Activated CD4-positive, alpha-beta memory T cell treated with anti-CD3 and anti-CD28 coated beads for 36 hours (primary cell): Measurements from ENCODE around the gene GNAT3. TPM values are rescaled to one million over a fixed set of nuclear protein-coding genes. Genes with fewer than 3 reads are reported as not detected.

Experiments
- CTCF ChIA-PET: fragments of 350-600 bp; sonication (Branson Sonifier 250); formaldehyde crosslinking; loops from one replicate; lab custom pipeline; 2021; ENCODE audit warnings: antibody characterized with exemption, inconsistent platforms; lab: Charles Lee
- POLR2A ChIA-PET: fragments of 350-600 bp; sonication (Branson Sonifier 250); formaldehyde crosslinking; loops from one replicate; lab custom pipeline; 2021; ENCODE audit warnings: antibody characterized with exemption; lab: Charles Lee
- DNase-seq: peaks from one replicate; pipeline ENCODE4 v3.0.0-alpha.2; 2020
- H3K27ac Mint-ChIP-seq: one replicate; pipeline ENCODE4 v1.8.0; 2021; ENCODE audit warnings: mixed read lengths
- H3K27me3 Mint-ChIP-seq: one replicate; pipeline ENCODE4 v1.8.0; 2021; ENCODE audit warnings: mixed read lengths
- H3K36me3 Mint-ChIP-seq: one replicate; pipeline ENCODE4 v1.8.0; 2021; ENCODE audit warnings: mixed read lengths
- H3K4me1 Mint-ChIP-seq: one replicate; pipeline ENCODE4 v1.8.0; 2021; ENCODE audit warnings: low read depth, mixed read lengths
- H3K4me3 Mint-ChIP-seq: one replicate; pipeline ENCODE4 v1.8.0; 2021; ENCODE audit warnings: mild to moderate bottlenecking, mixed read lengths
- H3K9me3 Mint-ChIP-seq: one replicate; pipeline ENCODE4 v1.8.0; 2021; ENCODE audit warnings: mixed read lengths
- intact Hi-C: fragments of 100-400 bp; cut with micrococcal nuclease; formaldehyde crosslinking; loops from one replicate; pipeline ENCODE4 v1.15.1; 2023
- total RNA-seq, 2 experiments: library from RNA; stranded (reverse); gene quantifications; one replicate each; pipeline ENCODE4 v1.2.3, GENCODE V29; 2021

Gene GNAT3
- total RNA-seq, 2 experiments from 2014 or later, result not detected

- ChIA-PET CTCF (no interaction called here), POLR2A (interaction anchor here (0.7 kb wide), 1 partner anchor 1894 kb away, joined by 4 read pairs; no protein-coding TSS in a partner anchor)
- no peaks in the 10 kb centered on the region for H3K27me3 Mint-ChIP-seq
- peaks cover 5% of the 10 kb centered on the region for H3K9me3 Mint-ChIP-seq
- H3K36me3 Mint-ChIP-seq, result no peaks in the 10 kb centered on the region
- no peak overlapping the region for H3K27ac Mint-ChIP-seq
- H3K4me3 Mint-ChIP-seq, result no peak overlapping the region
- no peak for DNase-seq
- H3K4me1 Mint-ChIP-seq, result no peaks in the 10 kb centered on the region
- intact Hi-C loops, result no loop called here
These were observed 36.5 kb downstream of the GNAT3 start for GRCh38 chr7:80475383-80475782.

- intact Hi-C loops, result no loop called here
- POLR2A ChIA-PET, result no interaction called here
These were observed 38.1 kb downstream of the GNAT3 start for GRCh38 chr7:80473751-80474150.

GRCh38 chr7:80472491-80473200 is 39.2 kb downstream of the GNAT3 start:
- intact Hi-C loops, result no loop called here
- H3K36me3 Mint-ChIP-seq, result no peaks in the 10 kb centered on the region
- POLR2A ChIA-PET, result no interaction called here
- H3K4me3 Mint-ChIP-seq, result no peak overlapping the region
- no peaks in the 10 kb centered on the region for H3K4me1 Mint-ChIP-seq
- no peaks in the 10 kb centered on the region for H3K27me3 Mint-ChIP-seq
- H3K27ac Mint-ChIP-seq, result no peak overlapping the region
- peaks cover 3% of the 10 kb centered on the region for H3K9me3 Mint-ChIP-seq
- CTCF ChIA-PET, result no interaction called here
- DNase-seq, result no peak

More at GRCh38 chr7:80473751-80474150, 38.1 kb downstream of the GNAT3 start:
- Mint-ChIP-seq H3K27me3 (no peaks in the 10 kb centered on the region), H3K27ac (no peak overlapping the region), H3K4me3 (no peak overlapping the region), H3K9me3 (peaks cover 3% of the 10 kb centered on the region), H3K4me1 (no peaks in the 10 kb centered on the region), H3K36me3 (no peaks in the 10 kb centered on the region)
- CTCF ChIA-PET, result no interaction called here
- no peak for DNase-seq

GRCh38 chr7:80468931-80469714 is 42.7 kb downstream of the GNAT3 start:
- intact Hi-C loops, result no loop called here
- ChIA-PET POLR2A (no interaction called here), CTCF (no interaction called here)
- Mint-ChIP-seq H3K4me1 (no peaks in the 10 kb centered on the region), H3K27ac (no peak overlapping the region), H3K36me3 (no peaks in the 10 kb centered on the region), H3K27me3 (no peaks in the 10 kb centered on the region), H3K4me3 (no peak overlapping the region), H3K9me3 (peaks cover 3% of the 10 kb centered on the region)
- no peak for DNase-seq

- H3K27me3 Mint-ChIP-seq, result no peaks in the 10 kb centered on the region
- H3K4me3 Mint-ChIP-seq, result no peak overlapping the region
- DNase-seq, result no peak
- CTCF ChIA-PET, result no interaction called here
- no peak overlapping the region for H3K27ac Mint-ChIP-seq
- H3K9me3 Mint-ChIP-seq, result peaks cover 8% of the 10 kb centered on the region
- H3K36me3 Mint-ChIP-seq, result no peaks in the 10 kb centered on the region
- POLR2A ChIA-PET, result no interaction called here
- intact Hi-C loops, result no loop called here
- no peaks in the 10 kb centered on the region for H3K4me1 Mint-ChIP-seq
These were observed 44.8 kb downstream of the GNAT3 start for GRCh38 chr7:80467069-80467468.

- CTCF ChIA-PET, result no interaction called here
These were observed 45.2 kb downstream of the GNAT3 start for GRCh38 chr7:80466636-80467035.

GRCh38 chr7:80464211-80464610 is 47.7 kb downstream of the GNAT3 start:
- Mint-ChIP-seq H3K27me3 (no peaks in the 10 kb centered on the region), H3K27ac (no peak overlapping the region), H3K9me3 (peaks cover 8% of the 10 kb centered on the region), H3K4me3 (no peak overlapping the region), H3K4me1 (no peaks in the 10 kb centered on the region), H3K36me3 (no peaks in the 10 kb centered on the region)
- DNase-seq, result no peak
- ChIA-PET CTCF (no interaction called here), POLR2A (no interaction called here)
- intact Hi-C loops, result no loop called here

More at GRCh38 chr7:80466636-80467035, 45.2 kb downstream of the GNAT3 start:
- no peak overlapping the region for H3K27ac Mint-ChIP-seq
- H3K27me3 Mint-ChIP-seq, result no peaks in the 10 kb centered on the region
- H3K4me1 Mint-ChIP-seq, result no peaks in the 10 kb centered on the region
- POLR2A ChIA-PET, result no interaction called here
- no peak for DNase-seq
- peaks cover 8% of the 10 kb centered on the region for H3K9me3 Mint-ChIP-seq
- H3K36me3 Mint-ChIP-seq, result no peaks in the 10 kb centered on the region
- intact Hi-C loops, result no loop called here
- no peak overlapping the region for H3K4me3 Mint-ChIP-seq

GRCh38 chr7:80463272-80463920 is 48.5 kb downstream of the GNAT3 start:
- ChIA-PET CTCF (no interaction called here), POLR2A (no interaction called here)
- Mint-ChIP-seq H3K36me3 (no peaks in the 10 kb centered on the region), H3K4me1 (no peaks in the 10 kb centered on the region), H3K27ac (no peak overlapping the region), H3K27me3 (no peaks in the 10 kb centered on the region), H3K9me3 (peaks cover 8% of the 10 kb centered on the region), H3K4me3 (no peak overlapping the region)
- intact Hi-C loops, result no loop called here
- DNase-seq, result no peak

- no peaks in the 10 kb centered on the region for H3K36me3 Mint-ChIP-seq
- no peak for DNase-seq
- H3K4me1 Mint-ChIP-seq, result no peaks in the 10 kb centered on the region
- ChIA-PET CTCF (no interaction called here), POLR2A (no interaction called here)
- peaks cover 10% of the 10 kb centered on the region for H3K9me3 Mint-ChIP-seq
- no peak overlapping the region for H3K4me3 Mint-ChIP-seq
- no peaks in the 10 kb centered on the region for H3K27me3 Mint-ChIP-seq
- intact Hi-C loops, result no loop called here
- H3K27ac Mint-ChIP-seq, result no peak overlapping the region
These were observed 51.0 kb downstream of the GNAT3 start for GRCh38 chr7:80460857-80461256.

GRCh38 chr7:80459776-80460510 is 51.9 kb downstream of the GNAT3 start:
- Mint-ChIP-seq H3K4me1 (no peaks in the 10 kb centered on the region), H3K27ac (no peak overlapping the region), H3K36me3 (no peaks in the 10 kb centered on the region), H3K4me3 (no peak overlapping the region), H3K9me3 (peaks cover 10% of the 10 kb centered on the region), H3K27me3 (no peaks in the 10 kb centered on the region)
- POLR2A ChIA-PET, result no interaction called here
- intact Hi-C loops, result no loop called here
- no peak for DNase-seq
- CTCF ChIA-PET, result no interaction called here

- Mint-ChIP-seq H3K27ac (no peak overlapping the region), H3K27me3 (no peaks in the 10 kb centered on the region), H3K9me3 (peaks cover 7% of the 10 kb centered on the region), H3K36me3 (no peaks in the 10 kb centered on the region), H3K4me3 (no peak overlapping the region), H3K4me1 (no peaks in the 10 kb centered on the region)
- ChIA-PET POLR2A (no interaction called here), CTCF (interaction anchor here (0.6 kb wide), 1 partner anchor 526 kb away, joined by 3 read pairs; no protein-coding TSS in a partner anchor)
- DNase-seq, result no peak
- intact Hi-C loops, result no loop called here
These were observed 52.8 kb downstream of the GNAT3 start for GRCh38 chr7:80458822-80459725.
